GM21529 (cell line): ENCODE measurements around the gene HNF1A.

Experiments used
- ATAC-seq: cut with Tn5 transposase; IDR thresholded peaks from one replicate; pipeline ENCODE4 v1.9.1; 2021; ENCODE audit not compliant: unreplicated experiment

Gene HNF1A

DNA sequence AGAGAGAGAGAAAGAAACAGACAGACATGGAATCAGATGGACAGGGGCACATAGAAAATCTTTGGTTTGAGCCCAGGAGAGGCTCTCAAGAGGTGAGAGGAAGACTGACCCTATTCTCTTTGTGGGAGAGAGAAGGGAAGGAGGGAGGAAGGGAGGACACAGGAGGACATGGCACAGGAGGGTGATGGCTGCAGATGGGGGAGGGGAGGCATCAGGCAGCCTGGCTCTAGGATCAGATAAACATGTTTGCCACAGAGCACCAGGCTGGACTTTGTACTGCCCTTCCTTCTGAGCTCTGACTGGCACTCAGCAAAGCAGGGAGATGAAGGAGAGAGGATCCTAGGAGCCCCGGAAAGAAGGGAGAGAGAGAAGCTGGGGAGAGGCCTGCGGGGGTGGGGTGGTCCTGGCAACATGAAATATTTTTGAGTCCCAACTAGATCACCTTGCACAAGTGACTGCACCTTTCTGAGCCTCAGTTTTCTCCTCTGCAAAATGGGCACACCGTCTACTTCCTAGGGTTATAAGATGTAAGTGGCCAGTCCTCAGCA is 6.1 kb downstream of the HNF1A start:
- no peak for ATAC-seq

DNA sequence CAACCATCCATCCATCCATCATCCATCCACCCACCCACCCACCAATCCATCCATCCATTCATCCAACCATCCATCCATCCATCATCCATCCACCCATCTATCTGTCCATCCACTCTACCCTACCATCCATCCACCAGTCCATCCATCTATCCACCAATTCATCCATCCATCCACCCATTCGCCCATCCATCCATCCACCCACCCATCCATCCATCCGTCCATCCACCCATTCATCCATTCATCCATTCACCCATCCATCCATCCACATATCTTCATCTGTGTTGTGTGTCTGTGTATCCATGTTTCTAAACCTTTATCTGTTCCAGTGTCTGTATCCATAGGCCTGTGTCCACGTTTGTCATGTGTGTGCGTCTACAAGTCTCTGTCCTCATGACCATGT is 9.9 kb downstream of the HNF1A start:
- ATAC-seq: no peak

DNA sequence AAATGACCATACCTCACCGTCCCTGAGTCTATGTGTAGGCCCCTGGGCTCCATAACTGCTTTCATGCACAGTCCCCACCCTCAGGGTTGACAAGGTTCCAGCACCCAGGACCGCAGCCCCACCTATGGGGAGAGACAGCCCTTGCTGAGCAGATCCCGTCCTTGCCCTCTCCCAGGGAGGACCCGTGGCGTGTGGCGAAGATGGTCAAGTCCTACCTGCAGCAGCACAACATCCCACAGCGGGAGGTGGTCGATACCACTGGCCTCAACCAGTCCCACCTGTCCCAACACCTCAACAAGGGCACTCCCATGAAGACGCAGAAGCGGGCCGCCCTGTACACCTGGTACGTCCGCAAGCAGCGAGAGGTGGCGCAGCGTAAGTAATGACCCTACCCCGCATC is 10.3 kb downstream of the HNF1A start:
- no peak for ATAC-seq

DNA sequence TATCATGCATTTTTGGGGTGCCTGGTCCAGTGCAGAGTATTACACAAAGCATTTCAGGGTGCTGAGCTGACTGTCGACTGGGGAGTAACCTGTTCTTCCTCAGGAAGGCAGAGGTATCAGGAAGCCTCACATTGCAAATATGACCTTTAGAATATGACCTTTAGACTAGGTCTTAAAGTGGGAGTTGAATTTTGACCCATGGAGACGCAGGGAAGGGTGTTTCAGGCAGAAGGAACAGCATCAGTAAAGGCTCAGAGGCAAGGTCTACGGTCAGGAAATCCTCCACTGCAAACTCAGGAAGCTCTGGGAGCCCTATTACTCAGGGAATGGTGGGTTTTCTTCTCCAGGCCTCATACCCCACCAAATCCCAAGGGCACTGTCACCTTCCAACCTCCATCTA is 11.3 kb downstream of the HNF1A start:
- no peak for ATAC-seq

DNA sequence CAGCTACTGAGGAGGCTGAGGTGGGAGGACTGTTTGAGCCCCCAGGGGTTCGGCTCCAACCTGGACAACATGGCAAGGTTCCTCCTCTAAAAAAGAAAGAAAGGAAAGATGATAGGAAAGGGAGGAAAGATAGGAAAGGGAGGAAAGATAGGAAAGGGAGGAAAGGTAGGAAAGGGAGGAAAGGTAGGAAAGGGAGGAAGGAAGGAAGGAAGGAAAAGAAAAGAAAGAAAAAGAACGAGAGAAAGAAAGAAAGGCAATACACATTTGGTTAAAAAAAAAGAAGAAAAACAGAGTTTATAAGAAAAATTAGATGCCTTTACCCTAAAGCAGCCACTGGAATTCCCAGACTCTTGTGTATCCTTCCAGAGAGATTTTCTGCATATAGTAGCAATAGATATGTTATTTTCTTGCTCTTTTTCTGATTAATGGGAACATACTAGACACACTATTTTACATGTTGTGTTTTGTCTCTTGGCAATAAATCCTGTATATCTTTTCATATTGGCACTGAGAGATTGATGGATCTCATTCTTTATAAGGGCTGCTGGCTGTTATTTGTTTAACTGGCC is 12.2 kb downstream of the HNF1A start:
- ATAC-seq: no peak

- ATAC-seq: no peak
Measured at GRCh38 chr12:120991965-120992364, 13.6 kb downstream of the HNF1A start.

DNA sequence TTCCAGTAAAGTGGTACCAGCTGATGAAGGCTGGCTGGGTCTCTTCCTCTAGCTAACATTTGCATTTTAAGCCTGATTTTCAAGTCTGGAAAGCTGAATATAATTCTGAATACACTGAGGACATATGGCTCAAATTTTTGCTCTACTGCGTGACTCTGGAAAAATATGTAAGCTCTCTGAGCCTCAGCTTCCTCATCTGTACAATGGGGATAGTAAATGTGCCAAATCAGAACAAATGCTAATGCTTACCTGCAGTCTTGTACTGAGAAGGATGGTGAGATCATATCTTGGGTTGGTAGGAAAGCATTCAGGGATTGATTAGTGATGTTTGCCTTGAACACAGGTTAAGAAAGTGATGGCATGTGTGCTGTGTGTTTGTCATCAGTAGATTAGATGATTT is 14.6 kb downstream of the HNF1A start:
- ATAC-seq: no peak

DNA sequence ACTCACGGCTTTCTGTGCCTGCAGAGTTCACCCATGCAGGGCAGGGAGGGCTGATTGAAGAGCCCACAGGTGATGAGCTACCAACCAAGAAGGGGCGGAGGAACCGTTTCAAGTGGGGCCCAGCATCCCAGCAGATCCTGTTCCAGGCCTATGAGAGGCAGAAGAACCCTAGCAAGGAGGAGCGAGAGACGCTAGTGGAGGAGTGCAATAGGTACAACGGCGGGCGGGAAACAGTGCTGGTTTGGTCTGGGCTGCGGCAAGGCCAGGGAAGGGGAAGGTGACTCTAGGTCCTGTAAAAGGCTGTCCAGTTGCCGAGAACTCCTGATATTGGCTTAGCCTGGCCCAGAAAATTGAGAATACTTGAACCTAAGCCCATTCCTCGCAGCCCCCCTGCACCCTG is 15.2 kb downstream of the HNF1A start:
- no peak for ATAC-seq

- ATAC-seq: no peak
Measured at GRCh38 chr12:120994059-120994458, 15.7 kb downstream of the HNF1A start.

DNA sequence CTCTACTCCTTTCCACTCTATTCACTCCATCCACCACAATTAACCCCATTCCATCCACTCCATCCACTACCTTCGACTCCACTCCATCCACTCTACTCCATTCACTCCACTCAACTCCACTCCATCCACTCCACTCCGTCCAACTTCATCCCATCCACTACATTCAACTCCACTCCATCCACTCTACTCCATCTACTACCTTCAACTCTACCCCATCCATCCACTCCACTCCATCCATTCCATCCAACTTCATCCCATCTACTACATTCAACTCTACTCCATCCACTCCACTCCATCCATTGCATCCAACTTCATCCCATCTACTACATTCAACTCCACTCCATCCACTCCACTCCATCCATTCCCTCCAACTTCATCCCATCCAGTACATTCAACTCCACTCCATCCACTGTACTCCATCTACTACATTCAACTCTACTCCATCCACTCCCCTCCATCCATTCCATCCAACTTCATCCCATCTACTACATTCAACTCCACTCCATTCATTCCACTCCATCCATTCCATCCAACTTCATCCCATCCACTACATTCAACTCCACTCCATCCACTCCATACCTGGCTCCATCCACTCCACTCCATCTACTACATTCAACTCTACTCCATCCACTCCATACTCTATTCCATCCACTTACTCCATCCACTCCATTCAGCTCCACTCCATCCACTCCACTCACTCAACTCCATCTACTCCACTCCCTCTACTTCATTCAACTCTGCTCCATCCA is 16.4 kb downstream of the HNF1A start:
- no peak for ATAC-seq

DNA sequence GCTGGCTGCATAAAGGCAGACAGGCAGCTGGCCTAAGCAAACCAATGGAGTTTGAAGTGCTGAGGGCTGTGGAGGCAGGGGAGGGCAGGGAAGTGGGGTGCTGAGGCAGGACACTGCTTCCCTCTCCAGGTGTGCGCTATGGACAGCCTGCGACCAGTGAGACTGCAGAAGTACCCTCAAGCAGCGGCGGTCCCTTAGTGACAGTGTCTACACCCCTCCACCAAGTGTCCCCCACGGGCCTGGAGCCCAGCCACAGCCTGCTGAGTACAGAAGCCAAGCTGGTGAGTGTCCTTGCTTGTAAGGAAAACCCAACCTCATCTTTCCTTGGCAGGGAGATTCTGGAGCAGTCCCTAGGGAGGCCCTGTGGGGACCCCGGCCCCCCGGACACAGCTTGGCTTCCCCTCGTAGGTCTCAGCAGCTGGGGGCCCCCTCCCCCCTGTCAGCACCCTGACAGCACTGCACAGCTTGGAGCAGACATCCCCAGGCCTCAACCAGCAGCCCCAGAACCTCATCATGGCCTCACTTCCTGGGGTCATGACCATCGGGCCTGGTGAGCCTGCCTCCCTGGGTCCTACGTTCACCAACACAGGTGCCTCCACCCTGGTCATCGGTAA is 17.9 kb downstream of the HNF1A start:
- ATAC-seq: no peak

DNA sequence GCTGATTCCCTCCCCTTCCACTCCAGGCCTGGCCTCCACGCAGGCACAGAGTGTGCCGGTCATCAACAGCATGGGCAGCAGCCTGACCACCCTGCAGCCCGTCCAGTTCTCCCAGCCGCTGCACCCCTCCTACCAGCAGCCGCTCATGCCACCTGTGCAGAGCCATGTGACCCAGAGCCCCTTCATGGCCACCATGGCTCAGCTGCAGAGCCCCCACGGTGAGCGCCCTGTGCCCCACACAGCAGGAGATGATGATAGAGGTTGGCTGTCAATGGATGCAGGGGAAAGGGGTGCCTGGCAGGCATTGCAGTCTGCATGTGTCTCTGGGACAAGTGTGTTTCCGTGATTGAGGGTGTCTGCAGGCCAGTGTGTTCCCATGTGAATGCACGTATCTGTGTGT is 19.1 kb downstream of the HNF1A start:
- ATAC-seq: no peak

GRCh38 chr12:120998435-120998834 is 20.1 kb downstream of the HNF1A start:
- ATAC-seq: no peak

GRCh38 chr12:120999191-121000120 is 21.1 kb downstream of the HNF1A start:
- no peak for ATAC-seq

DNA sequence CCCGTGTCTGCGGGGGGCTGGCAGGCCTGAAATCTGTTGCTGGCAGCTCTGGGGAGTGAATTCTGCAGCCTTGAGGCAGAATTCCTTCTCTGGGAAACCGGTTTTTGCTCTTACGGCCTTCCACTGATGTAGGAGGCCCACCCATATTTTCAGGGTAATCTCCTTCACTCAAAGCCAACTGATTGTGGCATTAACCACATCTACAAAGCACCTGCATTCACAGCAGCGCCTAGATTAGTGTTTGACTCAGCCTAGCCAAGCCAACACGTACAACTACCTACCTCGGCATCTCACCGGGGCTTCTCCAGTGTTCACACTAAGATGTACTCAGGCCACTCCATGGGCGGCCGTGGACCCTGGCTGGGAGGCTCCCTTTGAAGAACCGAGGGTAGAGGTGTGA is 22.2 kb downstream of the HNF1A start:
- no peak for ATAC-seq

GRCh38 chr12:121001060-121001459 is 22.7 kb downstream of the HNF1A start:
- no peak for ATAC-seq

DNA sequence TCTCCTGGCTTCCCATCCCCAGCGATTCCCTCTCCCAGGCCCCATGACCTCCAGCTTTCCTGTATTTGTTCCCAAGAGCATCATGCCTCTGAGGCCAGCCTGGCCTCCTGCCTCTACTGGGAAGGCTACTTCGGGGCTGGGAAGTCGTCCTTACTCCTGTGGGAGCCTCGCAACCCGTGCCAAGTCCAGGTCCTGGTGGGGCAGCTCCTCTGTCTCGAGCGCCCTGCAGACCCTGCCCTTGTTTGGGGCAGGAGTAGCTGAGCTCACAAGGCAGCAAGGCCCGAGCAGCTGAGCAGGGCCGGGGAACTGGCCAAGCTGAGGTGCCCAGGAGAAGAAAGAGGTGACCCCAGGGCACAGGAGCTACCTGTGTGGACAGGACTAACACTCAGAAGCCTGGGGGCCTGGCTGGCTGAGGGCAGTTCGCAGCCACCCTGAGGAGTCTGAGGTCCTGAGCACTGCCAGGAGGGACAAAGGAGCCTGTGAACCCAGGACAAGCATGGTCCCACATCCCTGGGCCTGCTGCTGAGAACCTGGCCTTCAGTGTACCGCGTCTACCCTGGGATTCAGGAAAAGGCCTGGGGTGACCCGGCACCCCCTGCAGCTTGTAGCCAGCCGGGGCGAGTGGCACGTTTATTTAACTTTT is 23.6 kb downstream of the HNF1A start:
- ATAC-seq: no peak

- no peak for ATAC-seq
Measured at GRCh38 chr12:121003650-121004049, 25.3 kb downstream of the HNF1A start.

- no peak for ATAC-seq
Measured at GRCh38 chr12:121004253-121004815, 26.0 kb downstream of the HNF1A start.

DNA sequence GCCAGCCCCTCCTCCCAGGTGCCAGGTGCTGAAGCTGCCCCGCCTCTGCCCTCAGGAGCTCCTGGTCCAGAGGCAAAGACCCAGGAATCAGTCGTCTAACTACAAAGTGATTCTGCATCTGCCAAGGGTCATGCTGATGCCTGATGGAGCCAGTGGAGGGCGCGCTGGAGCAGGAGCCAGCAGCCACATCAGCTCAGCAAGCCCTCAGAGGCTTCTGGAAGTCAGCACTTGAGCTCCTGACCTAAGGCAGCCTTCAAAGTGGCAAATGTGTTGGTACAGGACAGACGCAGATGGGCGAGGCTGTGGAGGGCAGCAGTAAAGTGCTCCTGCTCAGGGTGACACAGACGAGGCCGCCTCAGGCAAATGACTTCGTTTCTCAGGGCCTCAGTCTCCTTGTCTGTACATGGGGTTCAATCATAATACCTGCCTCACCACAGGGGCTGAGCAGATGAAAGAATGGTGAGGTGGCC is 27.0 kb downstream of the HNF1A start:
- no peak for ATAC-seq
